ENCODE results near the gene CFAP299. TPM values are rescaled to one million over a fixed set of nuclear protein-coding genes. Genes with fewer than 3 reads are reported as not detected.
"Not testable (repeated sequence)": the region's sequence is repeated elsewhere in the genome, so short reads cannot be mapped to it uniquely, and the experiment has no call there.

The CFAP299 gene
- total RNA-seq, 4 donors from 2014 or later = 1.2 TPM; not detected in 3

- DNase-seq = no peak
- no peak overlapping the region for H3K4me3 ChIP-seq
- no peaks in the 10 kb centered on the region for H3K36me3 ChIP-seq
- no peaks in the 10 kb centered on the region for H3K4me1 ChIP-seq
- H3K27me3 ChIP-seq = no peaks in the 10 kb centered on the region
- H3K9me3 ChIP-seq = no peaks in the 10 kb centered on the region
- no peak for TF ChIP-seq POLR2A (IDR thresholded peaks at IDR 0.05)
- TF ChIP-seq CTCF (IDR thresholded peaks at IDR 0.05) = no peak
- intact Hi-C loops (cut with DNase I; ENCODE audit: low total_unique reads) = no loop called here
- no peak overlapping the region for H3K27ac ChIP-seq
Measured at GRCh38 chr4:80631861-80632260, 296.3 kb downstream of the CFAP299 start.

GRCh38 chr4:80637190-80637589 is 301.7 kb downstream of the CFAP299 start:
- Histone ChIP-seq H3K36me3 (no peaks in the 10 kb centered on the region), H3K4me3 (no peak overlapping the region), H3K27me3 (no peaks in the 10 kb centered on the region), H3K9me3 (no peaks in the 10 kb centered on the region), H3K27ac (no peak overlapping the region), H3K4me1 (no peaks in the 10 kb centered on the region)
- no peak for TF ChIP-seq POLR2A (IDR thresholded peaks at IDR 0.05)
- no peak for DNase-seq
- intact Hi-C loops (cut with DNase I; ENCODE audit: low total_unique reads) = no loop called here

GRCh38 chr4:80646061-80646460 is 310.5 kb downstream of the CFAP299 start:
- intact Hi-C loops (cut with DNase I; ENCODE audit: low total_unique reads) = no loop called here
- H3K4me1 ChIP-seq = no peaks in the 10 kb centered on the region
- no peak for DNase-seq
- H3K27ac ChIP-seq = no peak overlapping the region
- TF ChIP-seq POLR2A (IDR thresholded peaks at IDR 0.05) (no peak), CTCF (IDR thresholded peaks at IDR 0.05) (no peak)
- H3K27me3 ChIP-seq = no peaks in the 10 kb centered on the region
- no peaks in the 10 kb centered on the region for H3K9me3 ChIP-seq
- H3K4me3 ChIP-seq = no peak overlapping the region
- H3K36me3 ChIP-seq = no peaks in the 10 kb centered on the region

- intact Hi-C loops (cut with DNase I; ENCODE audit: low total_unique reads) = no loop called here
- H3K27ac ChIP-seq = no peak overlapping the region
- no peaks in the 10 kb centered on the region for H3K4me1 ChIP-seq
- no peaks in the 10 kb centered on the region for H3K27me3 ChIP-seq
- TF ChIP-seq CTCF (IDR thresholded peaks at IDR 0.05) (no peak), POLR2A (IDR thresholded peaks at IDR 0.05) (no peak)
- H3K4me3 ChIP-seq = no peak overlapping the region
- no peaks in the 10 kb centered on the region for H3K36me3 ChIP-seq
- DNase-seq = no peak
- no peaks in the 10 kb centered on the region for H3K9me3 ChIP-seq
Measured at GRCh38 chr4:80655662-80656061, 320.1 kb downstream of the CFAP299 start.

- H3K4me1 ChIP-seq; H3K27me3 ChIP-seq; H3K27ac ChIP-seq; H3K9me3 ChIP-seq; H3K36me3 ChIP-seq; intact Hi-C loops (cut with DNase I; ENCODE audit: low total_unique reads); H3K4me3 ChIP-seq; DNase-seq: not testable (repeated sequence)
Measured at GRCh38 chr4:80670118-80670517, 334.6 kb downstream of the CFAP299 start.

- DNase-seq = no peak
- Histone ChIP-seq H3K4me1 (no peaks in the 10 kb centered on the region), H3K27ac (no peak overlapping the region), H3K36me3 (no peaks in the 10 kb centered on the region), H3K27me3 (peaks cover 0 to 5% of the 10 kb centered on the region in 2 donors), H3K4me3 (no peak overlapping the region), H3K9me3 (no peaks in the 10 kb centered on the region)
- intact Hi-C loops (cut with DNase I; ENCODE audit: low total_unique reads) = no loop called here
- TF ChIP-seq CTCF (IDR thresholded peaks at IDR 0.05) (no peak), POLR2A (IDR thresholded peaks at IDR 0.05) (no peak)
Measured at GRCh38 chr4:80678413-80678812, 342.9 kb downstream of the CFAP299 start.
